ENCODE results near the gene MAGEF1. TPM values are rescaled to one million over a fixed set of nuclear protein-coding genes. Genes with fewer than 3 reads are reported as not detected.

MAGEF1 gene
- total and polyA plus RNA-seq, 12 donors, result 20.1 to 33.9 (median 30.5) TPM

DNA sequence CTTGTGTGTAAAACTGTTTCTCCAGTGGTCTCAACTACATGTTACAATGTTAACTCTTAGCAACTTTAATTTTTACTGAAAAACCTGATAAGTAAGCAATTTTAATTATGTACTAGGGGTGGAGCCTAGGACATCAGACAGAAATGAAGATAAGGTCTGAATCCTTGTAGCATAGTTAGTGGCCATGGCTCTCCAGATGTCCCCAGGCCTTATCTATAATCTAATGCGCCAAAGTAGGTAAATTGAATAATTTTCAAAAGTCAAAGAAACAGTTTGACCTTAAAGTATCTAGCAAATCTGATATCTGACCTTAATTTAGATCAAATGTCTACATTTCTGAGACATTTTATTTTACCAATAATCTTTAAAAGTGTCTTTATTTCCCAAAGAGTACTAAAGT is 8.2 kb downstream of the MAGEF1 start:
- intact Hi-C loops (cut with DNase I), result no loop called here
- ATAC-seq (no peak), DNase-seq (no peak)
- Histone ChIP-seq H3K36me3 (peaks cover 0 to 14% (median 0%) of the 10 kb centered on the region in 9 donors), H3K27me3 (no peaks in the 10 kb centered on the region), H3K27ac (no peak overlapping the region), H3K4me3 (no peak overlapping the region), H3K4me1 (no peaks in the 10 kb centered on the region), H3K9me3 (no peaks in the 10 kb centered on the region)
- no peak for TF ChIP-seq CTCF (IDR thresholded peaks at IDR 0.05)
- 95 to 100% methylated on average over 1 of the region's 1 CpG for WGBS, 2 donors

GRCh38 chr3:184700759-184701158 is 11.1 kb downstream of the MAGEF1 start:
- WGBS, 2 donors, result 95 to 99% methylated on average over 2 of the region's 2 CpGs
- intact Hi-C loops (cut with DNase I), result no loop called here
- ATAC-seq (no peak), DNase-seq (no peak)
- Histone ChIP-seq H3K9me3 (no peaks in the 10 kb centered on the region), H3K27ac (no peak overlapping the region), H3K27me3 (no peaks in the 10 kb centered on the region), H3K4me3 (no peak overlapping the region), H3K4me1 (peaks cover 0 to 3% (median 0%) of the 10 kb centered on the region in 9 donors), H3K36me3 (no peaks in the 10 kb centered on the region)
- TF ChIP-seq CTCF (IDR thresholded peaks at IDR 0.05), result no peak

DNA sequence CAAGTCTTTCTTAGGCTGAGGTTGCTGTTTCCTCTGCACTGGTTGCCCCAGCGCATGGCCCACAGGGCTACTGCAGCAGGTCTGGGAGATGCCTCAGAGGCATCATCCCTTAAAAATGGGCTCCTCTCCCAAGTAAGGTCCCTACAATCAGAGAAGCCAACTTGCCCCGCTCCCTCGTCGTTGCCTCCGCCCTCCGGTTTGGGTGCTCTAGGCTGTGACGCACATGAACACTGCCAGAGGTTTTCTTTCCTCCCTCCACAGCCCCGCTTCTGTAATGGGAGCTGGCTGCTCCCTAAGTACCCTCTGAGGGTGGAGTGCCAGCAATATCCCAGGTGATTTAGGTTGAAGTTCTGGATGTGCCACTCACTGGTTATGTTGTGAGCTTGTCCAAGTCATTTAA is 14.0 kb downstream of the MAGEF1 start:
- Histone ChIP-seq H3K27me3 (no peaks in the 10 kb centered on the region), H3K4me1 (peaks cover 0 to 17% (median 0%) of the 10 kb centered on the region in 9 donors), H3K27ac (no peak overlapping the region), H3K36me3 (no peaks in the 10 kb centered on the region), H3K4me3 (no peak overlapping the region), H3K9me3 (no peaks in the 10 kb centered on the region)
- ATAC-seq (no peak), DNase-seq (no peak)
- 92 to 96% methylated on average over 8 of the region's 8 CpGs for WGBS, 2 donors
- intact Hi-C loops (cut with DNase I), result no loop called here
- no peak for TF ChIP-seq CTCF (IDR thresholded peaks at IDR 0.05)

- Histone ChIP-seq H3K4me1 (peaks cover 0 to 24% (median 6%) of the 10 kb centered on the region in 9 donors), H3K27me3 (no peaks in the 10 kb centered on the region), H3K36me3 (no peaks in the 10 kb centered on the region), H3K9me3 (no peaks in the 10 kb centered on the region), H3K27ac (no peak overlapping the region), H3K4me3 (no peak overlapping the region)
- DNase-seq (no peak), ATAC-seq (no peak)
- 74 to 81% methylated on average over 8 of the region's 8 CpGs for WGBS, 2 donors
- intact Hi-C loops (cut with DNase I), result no loop called here
- TF ChIP-seq CTCF (IDR thresholded peaks at IDR 0.05), result no peak
These were observed 15.2 kb downstream of the MAGEF1 start for GRCh38 chr3:184696697-184697096.
